ENCODE results near the gene FBXL13. TPM values are rescaled to one million over a fixed set of nuclear protein-coding genes. Genes with fewer than 3 reads are reported as not detected.
"Not testable (repeated sequence)": the region's sequence is repeated elsewhere in the genome, so short reads cannot be mapped to it uniquely, and the experiment has no call there.

The FBXL13 gene
- total and polyA plus RNA-seq, 8 donors: 0.42 to 2.4 (median 1.4) TPM

- no peak for DNase-seq
- no peak for ATAC-seq
These were observed 160.8 kb downstream of the FBXL13 start for GRCh38 chr7:102913826-102914225.

GRCh38 chr7:102912742-102913141 is 161.9 kb downstream of the FBXL13 start, which contains the start of gene LRRC17:
Gene LRRC17, plus strand, starts transcription at chr7:102913000. Its CDS starts 20,914 bp downstream, at chr7:102933914.
- Histone ChIP-seq H3K27me3 (no peaks in the 10 kb centered on the region), H3K9me3 (no peaks in the 10 kb centered on the region), H3K36me3 (no peaks in the 10 kb centered on the region), H3K27ac (no peak within 1 kb of the TSS), H3K4me1 (no peaks in the 10 kb centered on the region), H3K4me3 (peak within 1 kb of the TSS in 2 of 4 donors; percentile 6 to 14)
- FAIRE-seq (no peak), DNase-seq (no peak), ATAC-seq (peak in 2 of 4 donors; percentile 23 to 29)
- 51 to 59% methylated on average over 6 of the region's 6 CpGs for WGBS, 2 donors
- intact Hi-C loops (cut with DNase I): no loop called here
- no peak for TF ChIP-seq CTCF (IDR thresholded peaks at IDR 0.05)

More at GRCh38 chr7:102913826-102914225, 160.8 kb downstream of the FBXL13 start:
- intact Hi-C loops (cut with DNase I): no loop called here
- no peak for FAIRE-seq
- Histone ChIP-seq H3K9me3 (no peaks in the 10 kb centered on the region), H3K36me3 (no peaks in the 10 kb centered on the region), H3K4me3 (no peak overlapping the region), H3K4me1 (no peaks in the 10 kb centered on the region), H3K27me3 (no peaks in the 10 kb centered on the region), H3K27ac (no peak overlapping the region)
- WGBS, 2 donors: 90 to 93% methylated on average over 9 of the region's 9 CpGs
- no peak for TF ChIP-seq CTCF (IDR thresholded peaks at IDR 0.05)

- Histone ChIP-seq H3K27me3 (no peaks in the 10 kb centered on the region), H3K27ac (no peak overlapping the region), H3K4me3 (no peak overlapping the region), H3K36me3 (no peaks in the 10 kb centered on the region), H3K9me3 (no peaks in the 10 kb centered on the region), H3K4me1 (no peaks in the 10 kb centered on the region)
- intact Hi-C loops (cut with DNase I): no loop called here
- TF ChIP-seq CTCF (IDR thresholded peaks at IDR 0.05): no peak
- FAIRE-seq (no peak), ATAC-seq (no peak), DNase-seq (no peak)
These were observed 165.9 kb downstream of the FBXL13 start for GRCh38 chr7:102908676-102909075.

- 95 to 100% methylated on average over 1 of the region's 1 CpG for WGBS, 2 donors
- DNase-seq; H3K36me3 ChIP-seq; H3K27me3 ChIP-seq; intact Hi-C loops (cut with DNase I); H3K27ac ChIP-seq; FAIRE-seq; H3K4me3 ChIP-seq; H3K9me3 ChIP-seq; H3K4me1 ChIP-seq; ATAC-seq: not testable (repeated sequence)
These were observed 171.0 kb downstream of the FBXL13 start for GRCh38 chr7:102903576-102903975.

- intact Hi-C loops (cut with DNase I); H3K36me3 ChIP-seq; H3K9me3 ChIP-seq; ATAC-seq; H3K27ac ChIP-seq; H3K4me3 ChIP-seq; H3K4me1 ChIP-seq; H3K27me3 ChIP-seq; DNase-seq; FAIRE-seq: not testable (repeated sequence)
- WGBS, 2 donors: 60 to 73% methylated on average over 2 of the region's 2 CpGs
These were observed 172.5 kb downstream of the FBXL13 start for GRCh38 chr7:102902052-102902451.

GRCh38 chr7:102898532-102898859 is 176.1 kb downstream of the FBXL13 start:
- H3K36me3 ChIP-seq: no peaks in the 10 kb centered on the region
- DNase-seq: no peak
- no peaks in the 10 kb centered on the region for H3K27me3 ChIP-seq
- no peak overlapping the region for H3K4me3 ChIP-seq
- WGBS, 2 donors: 90 to 93% methylated on average over 5 of the region's 5 CpGs
- no peak for TF ChIP-seq CTCF (IDR thresholded peaks at IDR 0.05)
- intact Hi-C loops (cut with DNase I): no loop called here
- no peak overlapping the region for H3K27ac ChIP-seq
- H3K4me1 ChIP-seq: peaks cover 0 to 7% (median 0%) of the 10 kb centered on the region in 3 donors
- FAIRE-seq: no peak
- peak in 1 of 4 donors; percentile 26 for ATAC-seq
- no peaks in the 10 kb centered on the region for H3K9me3 ChIP-seq
